Activated CD4-positive, alpha-beta memory T cell treated with anti-CD3 and anti-CD28 coated beads for 36 hours (primary cell): Measurements from ENCODE around the gene CALD1. TPM values are rescaled to one million over a fixed set of nuclear protein-coding genes. Genes with fewer than 3 reads are reported as not detected.

Experiments used
- CTCF ChIA-PET: fragments of 350-600 bp; sonication (Branson Sonifier 250); formaldehyde crosslinking; loops from one replicate; lab custom pipeline; 2021; ENCODE audit warnings: antibody characterized with exemption, inconsistent platforms; lab: Charles Lee
- POLR2A ChIA-PET: fragments of 350-600 bp; sonication (Branson Sonifier 250); formaldehyde crosslinking; loops from one replicate; lab custom pipeline; 2021; ENCODE audit warnings: antibody characterized with exemption; lab: Charles Lee
- DNase-seq: peaks from one replicate; pipeline ENCODE4 v3.0.0-alpha.2; 2020
- H3K27ac Mint-ChIP-seq: one replicate; pipeline ENCODE4 v1.8.0; 2021; ENCODE audit warnings: mixed read lengths
- H3K27me3 Mint-ChIP-seq: one replicate; pipeline ENCODE4 v1.8.0; 2021; ENCODE audit warnings: mixed read lengths
- H3K36me3 Mint-ChIP-seq: one replicate; pipeline ENCODE4 v1.8.0; 2021; ENCODE audit warnings: mixed read lengths
- H3K4me1 Mint-ChIP-seq: one replicate; pipeline ENCODE4 v1.8.0; 2021; ENCODE audit warnings: low read depth, mixed read lengths
- H3K4me3 Mint-ChIP-seq: one replicate; pipeline ENCODE4 v1.8.0; 2021; ENCODE audit warnings: mild to moderate bottlenecking, mixed read lengths
- H3K9me3 Mint-ChIP-seq: one replicate; pipeline ENCODE4 v1.8.0; 2021; ENCODE audit warnings: mixed read lengths
- intact Hi-C: fragments of 100-400 bp; cut with micrococcal nuclease; formaldehyde crosslinking; loops from one replicate; pipeline ENCODE4 v1.15.1; 2023
- total RNA-seq, 2 experiments: library from RNA; stranded (reverse); gene quantifications; one replicate each; pipeline ENCODE4 v1.2.3, GENCODE V29; 2021

Gene CALD1
- total RNA-seq, 2 experiments from 2014 or later: 7.1 to 7.5 TPM

DNA sequence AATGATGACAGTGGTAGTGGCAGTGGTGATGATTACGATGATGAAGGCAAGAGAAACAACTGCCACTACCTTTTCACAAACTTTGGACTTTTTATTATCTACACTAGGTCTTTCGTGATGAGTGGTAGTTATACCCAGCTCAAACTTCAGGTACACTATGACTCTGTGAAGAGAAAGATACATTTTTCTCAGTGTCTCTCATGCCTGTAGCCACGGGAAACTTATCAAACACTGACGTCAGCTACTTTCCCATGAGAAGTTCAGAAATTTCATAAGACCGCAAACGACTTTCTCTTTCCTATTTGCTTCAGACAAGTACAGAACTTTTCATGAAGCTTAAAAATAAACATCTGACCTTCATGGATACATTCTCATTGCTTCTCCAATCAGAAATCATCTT is 57.0 kb downstream of the CALD1 start:
- Mint-ChIP-seq H3K9me3 (no peaks in the 10 kb centered on the region), H3K27ac (no peak overlapping the region), H3K27me3 (no peaks in the 10 kb centered on the region), H3K36me3 (no peaks in the 10 kb centered on the region), H3K4me1 (no peaks in the 10 kb centered on the region), H3K4me3 (no peak overlapping the region)
- intact Hi-C loops: no loop called here
- no peak for DNase-seq
- POLR2A ChIA-PET: no interaction called here
- CTCF ChIA-PET: interaction anchor here (0.7 to 0.8 kb wide), 3 partner anchors 9 to 333 kb away, joined by 3 to 4 read pairs (median 3); no protein-coding TSS in a partner anchor

DNA sequence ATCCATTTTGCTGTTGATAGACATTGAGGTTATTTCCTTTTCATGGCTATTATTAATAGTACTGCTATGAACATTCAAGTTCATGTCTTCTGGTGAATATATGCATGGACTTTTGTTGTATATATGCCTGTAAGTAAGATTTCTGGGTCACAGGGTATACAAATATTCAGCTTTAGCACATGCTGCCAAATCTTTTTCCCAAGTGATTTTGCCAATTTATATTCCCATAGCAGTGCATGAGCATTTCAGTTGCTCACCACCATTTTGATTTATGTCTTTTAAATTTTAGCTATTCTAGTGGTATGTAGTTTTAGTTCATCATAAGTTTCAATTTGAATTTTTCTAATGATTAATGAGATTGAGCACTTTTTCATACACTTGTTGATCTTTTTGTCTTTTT is 59.9 kb downstream of the CALD1 start:
- H3K27ac Mint-ChIP-seq: no peak overlapping the region
- POLR2A ChIA-PET: no interaction called here
- no peak overlapping the region for H3K4me3 Mint-ChIP-seq
- CTCF ChIA-PET: no interaction called here
- intact Hi-C loops: no loop called here
- H3K9me3 Mint-ChIP-seq: no peaks in the 10 kb centered on the region
- H3K4me1 Mint-ChIP-seq: peaks cover 4% of the 10 kb centered on the region
- H3K27me3 Mint-ChIP-seq: no peaks in the 10 kb centered on the region
- no peaks in the 10 kb centered on the region for H3K36me3 Mint-ChIP-seq
- no peak for DNase-seq

DNA sequence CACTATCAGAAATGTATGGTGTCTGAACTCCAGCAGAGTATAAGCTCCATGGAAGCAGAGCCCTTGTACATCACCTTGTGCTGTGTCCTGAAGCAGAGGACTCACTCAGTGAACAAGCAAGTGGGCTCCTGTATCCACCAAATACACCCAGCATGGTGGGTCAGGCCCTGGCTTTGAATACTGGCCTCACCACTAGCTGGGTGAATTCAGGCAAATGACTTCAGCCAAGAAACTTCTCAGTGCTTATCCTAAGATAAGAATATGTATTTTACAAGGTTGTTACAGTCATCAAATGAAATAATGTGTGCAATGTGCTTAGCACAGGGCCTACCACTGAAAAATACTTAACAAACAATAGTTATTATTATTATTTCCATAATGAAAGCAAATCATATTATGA is 62.6 kb downstream of the CALD1 start:
- DNase-seq: no peak
- ChIA-PET POLR2A (no interaction called here), CTCF (no interaction called here)
- no peak overlapping the region for H3K27ac Mint-ChIP-seq
- H3K9me3 Mint-ChIP-seq: no peaks in the 10 kb centered on the region
- no peaks in the 10 kb centered on the region for H3K27me3 Mint-ChIP-seq
- intact Hi-C loops: no loop called here
- H3K4me3 Mint-ChIP-seq: no peak overlapping the region
- peaks cover 5% of the 10 kb centered on the region for H3K4me1 Mint-ChIP-seq
- H3K36me3 Mint-ChIP-seq: no peaks in the 10 kb centered on the region

DNA sequence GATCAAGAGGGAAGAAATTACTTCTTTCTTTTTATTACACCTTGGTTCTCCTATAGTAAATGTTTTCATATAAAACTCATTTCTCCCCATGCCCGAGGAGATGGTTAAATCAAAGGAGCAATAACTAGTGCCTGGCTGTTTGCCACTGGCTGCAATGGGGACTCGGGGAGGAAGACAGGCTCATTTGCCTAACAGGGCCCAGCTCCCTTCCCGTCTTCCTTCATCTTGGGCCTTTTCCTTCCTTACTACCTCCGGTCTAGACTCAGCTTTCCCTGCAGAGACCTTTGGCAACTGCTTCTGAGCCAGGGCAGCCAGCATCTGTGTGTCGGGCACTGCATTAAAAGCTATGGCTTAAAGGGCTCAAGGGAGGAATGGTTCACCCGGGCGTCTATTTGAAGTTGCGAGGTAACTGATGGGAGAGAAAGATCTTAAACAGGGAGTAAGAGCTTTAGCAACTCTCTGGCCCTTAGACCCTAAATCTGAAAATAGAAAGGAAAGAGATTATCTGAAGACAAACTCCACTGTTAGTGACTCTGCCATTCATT is 63.5 kb downstream of the CALD1 start:
- Mint-ChIP-seq H3K27me3 (no peaks in the 10 kb centered on the region), H3K4me3 (no peak overlapping the region), H3K9me3 (no peaks in the 10 kb centered on the region), H3K4me1 (peaks cover 5% of the 10 kb centered on the region), H3K27ac (no peak overlapping the region), H3K36me3 (no peaks in the 10 kb centered on the region)
- intact Hi-C loops: no loop called here
- ChIA-PET CTCF (no interaction called here), POLR2A (no interaction called here)
- DNase-seq: no peak

DNA sequence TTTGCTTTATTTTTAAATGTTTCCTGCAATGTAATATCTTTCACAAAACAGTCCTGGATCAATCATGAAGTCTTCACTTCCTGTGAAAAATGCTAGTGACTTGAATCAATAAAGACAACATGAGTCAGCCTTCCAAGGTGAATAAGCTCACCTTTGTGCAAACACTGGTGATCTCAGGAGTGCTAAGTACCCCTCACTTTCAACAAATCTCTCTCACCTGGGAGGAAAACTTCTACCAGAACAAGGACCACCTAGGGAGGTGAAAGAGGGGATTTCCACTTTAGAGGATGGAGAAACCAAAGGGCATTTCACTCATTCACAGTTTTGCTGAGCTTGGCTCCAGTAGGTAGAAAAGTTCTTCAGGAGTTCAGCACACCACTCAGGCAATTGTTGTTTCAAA is 64.8 kb downstream of the CALD1 start:
- no peak overlapping the region for H3K4me3 Mint-ChIP-seq
- H3K27me3 Mint-ChIP-seq: no peaks in the 10 kb centered on the region
- H3K9me3 Mint-ChIP-seq: no peaks in the 10 kb centered on the region
- intact Hi-C loops: no loop called here
- DNase-seq: no peak
- H3K4me1 Mint-ChIP-seq: peaks cover 5% of the 10 kb centered on the region
- CTCF ChIA-PET: no interaction called here
- no peak overlapping the region for H3K27ac Mint-ChIP-seq
- POLR2A ChIA-PET: no interaction called here
- no peaks in the 10 kb centered on the region for H3K36me3 Mint-ChIP-seq

DNA sequence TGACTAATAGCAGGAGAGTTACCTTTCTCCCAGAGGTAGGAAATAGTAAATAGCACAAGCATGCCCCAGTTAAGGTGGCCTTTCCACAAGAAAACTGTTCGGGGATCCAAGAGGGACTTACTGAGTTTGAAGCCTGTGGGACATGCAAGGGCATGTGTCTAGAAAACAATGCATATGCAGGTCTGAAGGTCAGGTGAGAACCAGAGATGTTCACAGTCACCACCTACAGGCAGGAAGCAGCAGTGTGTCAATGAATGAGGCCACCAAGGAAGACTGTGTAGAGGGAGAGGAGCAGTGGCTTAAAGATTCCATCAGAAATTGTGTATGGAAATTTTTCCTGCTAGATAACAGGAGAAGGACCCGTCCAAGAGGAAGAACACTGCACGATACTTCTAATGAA is 66.0 kb downstream of the CALD1 start:
- H3K9me3 Mint-ChIP-seq: no peaks in the 10 kb centered on the region
- ChIA-PET POLR2A (no interaction called here), CTCF (interaction anchor here (0.6 kb wide), 1 partner anchor 9 kb away, joined by 3 read pairs; no protein-coding TSS in a partner anchor)
- H3K4me3 Mint-ChIP-seq: no peak overlapping the region
- peaks cover 5% of the 10 kb centered on the region for H3K4me1 Mint-ChIP-seq
- DNase-seq: no peak
- intact Hi-C loops: loop anchor here (5.0 kb wide), 1 partner anchor 62 kb away; no protein-coding TSS in a partner anchor
- H3K27ac Mint-ChIP-seq: no peak overlapping the region
- no peaks in the 10 kb centered on the region for H3K27me3 Mint-ChIP-seq
- no peaks in the 10 kb centered on the region for H3K36me3 Mint-ChIP-seq

DNA sequence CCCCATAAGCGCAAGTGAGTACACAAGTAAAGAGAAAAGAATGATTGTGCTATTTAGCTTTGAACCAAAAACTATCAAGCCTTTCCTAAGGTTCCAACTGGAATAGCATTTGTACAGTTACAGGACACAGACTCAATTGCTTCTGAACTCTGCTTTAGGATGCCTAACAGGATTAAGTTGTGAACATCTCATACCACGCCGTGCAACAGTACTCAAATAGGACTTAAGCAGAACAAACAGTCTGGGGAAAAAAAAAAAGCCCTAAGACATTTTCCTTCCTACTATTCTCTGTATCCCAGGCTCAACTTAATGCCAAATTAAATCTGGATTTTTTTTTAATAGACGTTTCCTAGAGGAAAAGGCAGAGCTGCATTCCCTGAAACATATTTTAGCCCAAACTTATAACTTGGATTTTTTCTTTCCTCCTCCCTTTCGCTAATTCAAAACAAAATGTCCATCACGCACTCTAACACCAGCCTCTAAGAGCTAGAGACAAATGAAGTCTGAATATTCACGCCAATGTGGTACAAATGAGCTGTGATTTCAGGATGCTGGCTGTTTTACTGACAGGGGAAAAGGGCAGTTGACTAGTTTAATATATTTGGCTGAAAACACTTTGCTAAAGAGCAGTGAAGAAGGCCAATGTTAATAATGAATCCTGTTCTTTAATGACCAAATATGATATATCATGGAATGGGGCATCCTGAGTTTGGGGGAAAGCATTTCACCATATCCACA is 68.6 kb downstream of the CALD1 start:
- Mint-ChIP-seq H3K4me1 (peaks cover 8% of the 10 kb centered on the region), H3K27ac (no peak overlapping the region), H3K27me3 (no peaks in the 10 kb centered on the region), H3K4me3 (no peak overlapping the region), H3K9me3 (peaks cover 5% of the 10 kb centered on the region), H3K36me3 (peaks cover 7% of the 10 kb centered on the region)
- DNase-seq: no peak
- CTCF ChIA-PET: no interaction called here
- POLR2A ChIA-PET: no interaction called here
- intact Hi-C loops: loop anchor here (5.0 kb wide), 1 partner anchor 59 kb away; no protein-coding TSS in a partner anchor

DNA sequence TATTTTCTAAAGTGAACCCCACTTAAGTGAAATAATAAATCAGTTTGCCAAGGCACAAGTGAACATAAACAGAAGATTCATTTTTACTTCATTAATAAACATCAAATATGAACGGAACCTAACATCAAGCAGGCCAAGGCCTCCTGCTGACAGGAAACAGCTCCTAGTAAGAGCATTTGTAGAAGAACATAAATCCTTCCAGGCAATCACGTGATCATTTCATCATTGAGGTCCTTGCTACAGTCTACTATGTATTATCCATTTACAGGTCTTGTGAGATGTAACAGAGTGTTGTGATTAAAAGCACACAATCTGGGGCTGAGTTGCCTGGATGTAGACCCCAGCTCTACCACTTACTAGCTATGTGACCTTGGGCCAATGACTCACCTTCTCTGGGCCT is 70.6 kb downstream of the CALD1 start:
- Mint-ChIP-seq H3K36me3 (peaks cover 7% of the 10 kb centered on the region), H3K9me3 (peaks cover 5% of the 10 kb centered on the region), H3K27ac (no peak overlapping the region), H3K4me3 (no peak overlapping the region), H3K4me1 (peaks cover 8% of the 10 kb centered on the region), H3K27me3 (no peaks in the 10 kb centered on the region)
- DNase-seq: no peak
- CTCF ChIA-PET: interaction anchor here (0.8 kb wide), 1 partner anchor 11 kb away, joined by 3 read pairs; no protein-coding TSS in a partner anchor
- POLR2A ChIA-PET: no interaction called here
- intact Hi-C loops: no loop called here

DNA sequence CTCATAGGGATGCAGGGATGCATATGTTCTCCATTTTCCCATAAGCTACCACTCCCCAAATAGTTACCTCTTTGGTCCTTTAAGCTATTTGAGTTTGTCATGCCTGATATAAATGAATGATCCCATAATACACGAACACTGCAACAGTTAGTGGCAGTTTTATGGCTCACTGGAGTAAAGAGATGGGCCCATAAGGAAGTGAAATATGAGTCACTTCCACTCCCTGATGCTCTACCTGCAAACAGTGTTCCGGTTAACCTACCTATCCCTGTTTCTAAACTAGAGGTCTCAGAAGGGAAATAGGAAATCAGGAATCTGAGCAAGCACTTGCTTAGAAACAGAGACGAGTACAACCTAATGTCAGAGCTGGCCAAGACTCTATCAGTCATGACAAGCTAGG is 71.7 kb downstream of the CALD1 start:
- Mint-ChIP-seq H3K27ac (no peak overlapping the region), H3K4me1 (peaks cover 17% of the 10 kb centered on the region), H3K27me3 (no peaks in the 10 kb centered on the region), H3K36me3 (peaks cover 8% of the 10 kb centered on the region), H3K4me3 (no peak overlapping the region), H3K9me3 (peaks cover 5% of the 10 kb centered on the region)
- POLR2A ChIA-PET: no interaction called here
- CTCF ChIA-PET: no interaction called here
- intact Hi-C loops: no loop called here
- no peak for DNase-seq

DNA sequence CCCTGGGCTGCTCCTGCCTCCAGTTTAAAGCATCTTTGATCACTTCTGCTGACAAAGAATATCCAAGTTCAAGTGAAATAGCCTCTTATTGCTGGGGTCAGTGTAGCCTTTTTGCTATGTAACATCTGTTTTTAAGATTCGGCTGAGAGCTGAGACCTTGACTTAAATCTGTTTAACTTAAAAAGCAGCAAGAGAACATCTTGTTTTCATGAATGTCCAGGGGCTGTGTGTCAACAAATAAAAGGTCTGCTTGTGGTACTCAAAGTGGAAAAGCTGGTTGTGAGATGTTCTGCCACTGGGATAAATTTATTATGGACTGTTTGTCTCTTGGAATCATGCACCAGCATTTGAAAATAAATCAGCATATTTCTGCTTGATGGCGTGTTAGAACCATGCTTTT is 73.2 kb downstream of the CALD1 start:
- POLR2A ChIA-PET: no interaction called here

DNA sequence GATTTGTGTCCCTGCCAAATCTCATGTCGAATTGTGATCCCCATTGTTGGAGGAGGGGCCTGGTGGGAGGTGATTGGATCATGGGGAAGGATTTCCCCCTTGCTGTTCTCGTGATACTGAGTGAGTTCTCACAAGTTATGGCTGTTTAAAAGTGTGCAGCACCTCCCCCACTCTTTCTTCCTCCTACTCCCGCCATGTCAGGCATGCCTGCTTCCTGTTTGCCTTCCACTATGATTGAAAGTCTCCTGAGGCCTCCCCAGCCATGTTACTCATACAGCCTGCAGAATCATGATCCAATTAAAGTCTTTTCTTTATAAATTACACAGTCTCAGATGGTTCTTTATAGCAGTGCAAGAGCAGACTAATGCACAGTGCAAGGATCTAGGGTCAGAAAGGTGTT is 75.4 kb downstream of the CALD1 start:
- H3K4me3 Mint-ChIP-seq: no peak overlapping the region
- peaks cover 21% of the 10 kb centered on the region for H3K4me1 Mint-ChIP-seq
- POLR2A ChIA-PET: no interaction called here
- DNase-seq: peak; percentile 17
- no peak overlapping the region for H3K27ac Mint-ChIP-seq
- no peaks in the 10 kb centered on the region for H3K27me3 Mint-ChIP-seq
- peaks cover 5% of the 10 kb centered on the region for H3K9me3 Mint-ChIP-seq
- intact Hi-C loops: no loop called here
- CTCF ChIA-PET: no interaction called here
- H3K36me3 Mint-ChIP-seq: peaks cover 10% of the 10 kb centered on the region

More for the DNA sequence above, 73.2 kb downstream of the CALD1 start:
- H3K36me3 Mint-ChIP-seq: peaks cover 10% of the 10 kb centered on the region
- no peak overlapping the region for H3K4me3 Mint-ChIP-seq
- H3K4me1 Mint-ChIP-seq: peaks cover 21% of the 10 kb centered on the region
- H3K9me3 Mint-ChIP-seq: peaks cover 5% of the 10 kb centered on the region
- H3K27ac Mint-ChIP-seq: no peak overlapping the region
- intact Hi-C loops: no loop called here
- CTCF ChIA-PET: interaction anchor here (0.6 to 0.9 kb wide), 2 partner anchors 16 to 208 kb away, joined by 3 to 4 read pairs; no protein-coding TSS in a partner anchor
- H3K27me3 Mint-ChIP-seq: no peaks in the 10 kb centered on the region
- DNase-seq: no peak

DNA sequence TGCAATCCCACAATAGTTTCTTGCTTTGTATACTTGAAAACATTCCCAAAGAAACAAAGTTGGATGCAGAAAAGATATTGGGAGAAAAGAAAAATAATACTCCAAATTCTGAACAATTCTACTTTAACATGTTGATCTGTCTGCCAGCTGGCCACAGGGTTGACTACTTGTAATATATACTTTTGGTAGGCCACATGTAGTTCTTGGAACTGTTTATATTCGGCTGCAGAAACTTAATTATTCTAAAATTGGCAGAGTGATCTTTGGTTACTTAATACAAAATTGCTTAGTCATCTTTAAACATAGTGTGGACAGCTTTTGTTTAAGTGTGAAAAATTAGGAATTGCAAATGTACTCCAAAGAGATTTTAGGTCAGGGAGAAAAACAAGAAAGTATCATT is 76.0 kb downstream of the CALD1 start:
- H3K27ac Mint-ChIP-seq: no peak overlapping the region
- DNase-seq: no peak
- peaks cover 10% of the 10 kb centered on the region for H3K36me3 Mint-ChIP-seq
- H3K9me3 Mint-ChIP-seq: peaks cover 5% of the 10 kb centered on the region
- H3K4me1 Mint-ChIP-seq: peaks cover 21% of the 10 kb centered on the region
- ChIA-PET CTCF (no interaction called here), POLR2A (no interaction called here)
- intact Hi-C loops: no loop called here
- no peak overlapping the region for H3K4me3 Mint-ChIP-seq
- no peaks in the 10 kb centered on the region for H3K27me3 Mint-ChIP-seq

DNA sequence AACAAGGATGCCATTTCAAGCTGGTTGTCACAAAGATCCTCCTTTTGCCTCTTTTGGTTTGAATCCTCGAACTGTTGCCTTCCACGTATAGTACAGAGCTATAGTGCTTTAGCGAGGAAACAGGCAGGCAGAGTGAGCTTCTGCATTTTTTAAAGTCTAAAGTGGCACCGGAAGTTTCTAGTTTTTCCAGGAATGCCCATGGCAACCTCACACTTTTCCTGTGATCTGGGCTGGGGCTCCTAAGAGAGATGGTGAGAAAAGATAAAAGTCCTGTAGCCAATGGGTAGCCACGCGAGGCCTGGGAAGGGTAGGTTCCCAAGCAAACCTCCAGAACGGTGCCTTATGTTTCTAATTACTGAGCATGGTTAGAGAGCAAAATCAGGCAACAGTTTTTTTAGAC is 76.7 kb downstream of the CALD1 start:
- CTCF ChIA-PET: no interaction called here
- peaks cover 18% of the 10 kb centered on the region for H3K4me1 Mint-ChIP-seq
- no peaks in the 10 kb centered on the region for H3K9me3 Mint-ChIP-seq
- H3K27me3 Mint-ChIP-seq: no peaks in the 10 kb centered on the region
- peaks cover 7% of the 10 kb centered on the region for H3K36me3 Mint-ChIP-seq
- H3K27ac Mint-ChIP-seq: no peak overlapping the region
- intact Hi-C loops: no loop called here
- DNase-seq: no peak
- H3K4me3 Mint-ChIP-seq: no peak overlapping the region
- POLR2A ChIA-PET: no interaction called here
